HG02798 (cell line): ENCODE results near the gene IMMP1L.

Experiments
- ATAC-seq: cut with Tn5 transposase; IDR thresholded peaks from one replicate; pipeline ENCODE4 v1.9.1; 2021; ENCODE audit warnings: mild to moderate bottlenecking; ENCODE audit not compliant: unreplicated experiment, poor library complexity

IMMP1L gene

DNA sequence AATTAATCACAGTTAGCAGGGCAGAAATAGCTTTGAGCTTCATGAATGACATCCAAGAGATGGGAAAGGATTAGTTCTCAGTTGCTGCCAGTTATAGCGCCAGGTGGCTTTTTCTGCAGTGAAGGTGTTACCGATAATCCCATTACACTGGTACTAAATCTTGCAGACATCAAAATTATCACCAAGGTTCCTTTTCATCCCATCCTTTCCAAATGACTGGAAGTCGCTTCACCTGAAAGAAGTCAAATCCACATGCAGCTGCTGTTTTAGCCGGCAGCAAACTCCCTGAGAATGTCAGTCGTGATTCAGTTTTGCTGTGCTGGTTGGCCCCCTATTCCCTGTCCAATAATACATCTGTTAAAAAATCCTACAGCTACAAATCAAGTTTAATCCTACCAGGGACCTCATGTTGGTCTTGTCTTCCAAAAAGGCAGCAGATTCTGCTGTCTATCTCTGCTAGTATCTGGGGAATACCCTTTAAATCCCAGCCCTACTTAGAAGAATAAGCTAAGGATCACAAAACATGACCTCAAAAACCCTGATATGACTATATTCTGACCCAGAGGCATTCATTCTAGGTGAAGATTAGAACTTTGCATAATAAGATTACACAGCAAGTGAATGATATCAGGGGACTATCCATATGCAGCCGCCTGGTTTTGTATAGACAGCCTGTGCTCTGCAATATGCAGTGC is 31.7 kb downstream of the IMMP1L start:
- no peak for ATAC-seq

DNA sequence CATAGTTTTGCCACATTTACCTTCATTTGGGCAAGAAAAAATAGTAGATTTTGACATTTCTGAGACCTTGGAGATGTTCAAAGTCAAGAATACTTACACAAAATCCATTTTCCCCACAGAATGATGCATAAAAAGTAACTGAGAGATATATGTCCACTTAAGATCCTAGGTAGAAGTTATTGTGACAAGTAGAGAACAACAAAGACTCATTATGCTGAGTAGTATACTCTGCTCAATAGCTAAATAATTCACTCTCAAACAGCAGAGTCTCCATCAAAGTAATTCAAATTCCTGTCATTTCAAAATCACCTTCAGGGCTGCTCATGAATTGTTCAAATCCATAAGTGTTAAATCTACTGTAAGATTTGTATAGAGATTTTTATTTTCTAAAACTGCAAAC is 35.3 kb downstream of the IMMP1L start:
- ATAC-seq: no peak

GRCh38 chr11:31464436-31464835 is 45.0 kb downstream of the IMMP1L start:
- no peak for ATAC-seq

DNA sequence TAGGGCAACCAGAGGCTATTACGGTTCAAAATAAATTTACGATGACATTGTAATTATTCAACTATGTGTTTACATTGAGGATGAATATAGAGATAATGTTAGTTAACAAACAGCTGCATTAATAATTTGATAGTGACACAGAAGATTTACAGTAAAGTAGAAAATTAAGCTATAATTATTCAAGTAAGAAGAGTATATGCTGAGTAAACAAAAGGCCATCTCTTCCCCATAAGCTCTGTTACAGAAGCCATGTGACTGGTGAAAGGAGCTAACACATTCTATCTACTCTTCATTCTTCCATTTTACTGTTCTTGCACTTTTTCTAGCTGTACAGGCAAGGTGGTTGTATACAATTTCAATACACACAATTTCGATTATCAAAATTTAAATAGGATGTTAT is 54.2 kb downstream of the IMMP1L start:
- ATAC-seq: no peak

GRCh38 chr11:31450841-31451240 is 58.6 kb downstream of the IMMP1L start:
- no peak for ATAC-seq

DNA sequence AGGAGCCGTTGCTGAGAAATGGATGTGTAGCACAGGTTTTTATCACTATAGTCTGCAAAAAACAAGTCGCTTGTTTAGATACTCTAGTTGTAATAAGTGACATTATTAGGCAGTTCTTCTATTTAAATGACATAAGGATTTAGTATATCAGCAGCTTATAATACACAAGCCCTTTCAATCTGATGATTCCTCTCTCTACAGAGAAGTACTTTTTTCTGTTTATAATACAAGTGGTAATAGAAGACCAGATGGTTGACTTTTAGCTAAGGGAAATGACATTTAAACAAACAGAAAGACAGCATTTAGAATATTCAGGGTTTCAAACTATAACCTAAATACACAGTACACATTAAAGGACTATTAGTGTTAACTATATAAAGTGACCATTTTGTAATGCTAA is 60.4 kb downstream of the IMMP1L start:
- no peak for ATAC-seq

- no peak for ATAC-seq
Measured at GRCh38 chr11:31445621-31446020, 63.8 kb downstream of the IMMP1L start.

DNA sequence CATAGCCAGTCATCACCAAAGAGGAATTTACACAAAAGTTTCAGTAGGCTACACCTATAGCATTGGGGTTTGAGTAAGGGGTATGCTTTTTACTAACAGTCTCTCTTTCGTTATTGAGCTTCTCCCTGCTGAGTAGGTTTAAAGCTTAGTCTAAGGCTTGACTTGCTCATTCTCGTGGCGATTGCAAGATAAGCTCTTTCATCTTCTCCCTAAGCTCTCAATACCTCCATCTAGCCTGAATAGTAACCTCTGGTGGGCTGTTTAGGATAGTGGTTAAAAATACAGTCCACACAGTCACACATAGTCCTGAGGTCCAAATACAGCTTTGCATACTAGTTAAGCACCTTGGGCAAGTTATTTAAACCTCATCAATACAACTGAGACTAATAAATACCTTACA is 65.6 kb downstream of the IMMP1L start:
- no peak for ATAC-seq

DNA sequence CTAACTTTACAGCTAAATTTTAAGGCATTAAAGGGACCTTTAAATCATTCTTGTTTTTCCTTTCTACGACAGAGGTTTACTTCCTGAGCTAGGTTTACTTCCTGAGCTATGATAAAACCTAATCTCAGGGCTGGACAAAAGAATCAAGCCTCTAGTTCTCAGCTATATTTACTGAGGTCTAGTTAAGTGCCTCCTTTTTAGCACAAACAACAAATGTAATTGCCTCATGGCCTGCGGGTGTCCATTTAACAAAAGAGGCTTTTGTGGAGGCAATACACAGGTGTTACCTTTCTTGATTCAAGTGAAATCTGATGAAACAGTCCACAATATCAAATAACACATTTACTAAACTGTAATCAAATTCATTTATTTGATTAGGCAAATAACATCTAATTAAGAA is 67.3 kb downstream of the IMMP1L start:
- ATAC-seq: no peak

DNA sequence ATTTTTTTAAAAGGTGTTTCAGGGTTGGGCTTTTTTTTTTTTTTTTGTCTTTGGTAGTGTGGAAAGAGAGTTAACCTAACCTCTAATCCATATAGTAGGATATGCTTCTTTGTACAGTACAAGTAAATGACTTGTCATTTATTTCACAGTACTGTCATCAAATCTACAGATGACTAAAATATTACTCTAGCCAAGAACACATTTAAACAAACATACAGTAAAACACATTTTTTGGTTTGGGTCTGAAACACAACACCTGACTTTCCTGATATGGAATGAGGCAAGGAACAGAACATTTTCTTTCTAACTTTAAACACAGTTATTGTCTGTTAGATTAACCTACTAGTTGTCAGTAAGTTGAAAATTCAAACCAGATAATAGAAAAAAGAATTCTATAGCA is 68.1 kb downstream of the IMMP1L start:
- no peak for ATAC-seq

DNA sequence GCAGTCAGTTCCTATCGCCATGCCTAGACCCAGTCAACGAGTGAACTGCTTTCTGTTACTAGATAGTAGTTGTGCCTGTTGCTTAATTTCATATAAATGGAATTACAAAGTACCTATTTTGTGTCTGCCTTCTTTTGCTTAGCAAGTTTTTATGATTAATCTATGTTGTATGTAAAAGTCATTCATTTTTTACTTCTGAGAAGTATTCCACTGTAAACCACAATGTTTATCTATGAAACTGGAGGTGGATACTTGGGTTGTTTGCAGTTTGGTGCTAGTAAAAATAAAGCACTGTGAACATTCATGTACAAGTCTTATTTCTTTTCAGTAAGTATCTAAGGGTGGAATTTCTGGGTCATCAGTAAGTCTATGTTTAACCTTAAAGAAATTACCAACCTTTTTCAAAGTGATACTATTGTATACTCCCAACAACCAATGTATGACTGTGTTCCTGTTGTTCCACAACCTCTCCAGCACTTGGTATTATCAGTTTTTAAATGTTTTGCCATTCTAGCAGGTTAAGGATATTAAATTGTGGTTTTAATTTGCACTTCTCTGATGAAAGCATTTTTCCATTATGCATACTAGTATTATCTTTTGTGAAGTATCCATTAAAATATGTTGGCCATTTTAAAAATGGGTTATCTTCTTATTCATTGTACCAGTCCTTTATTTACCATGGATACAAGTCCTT is 71.5 kb downstream of the IMMP1L start:
- no peak for ATAC-seq

DNA sequence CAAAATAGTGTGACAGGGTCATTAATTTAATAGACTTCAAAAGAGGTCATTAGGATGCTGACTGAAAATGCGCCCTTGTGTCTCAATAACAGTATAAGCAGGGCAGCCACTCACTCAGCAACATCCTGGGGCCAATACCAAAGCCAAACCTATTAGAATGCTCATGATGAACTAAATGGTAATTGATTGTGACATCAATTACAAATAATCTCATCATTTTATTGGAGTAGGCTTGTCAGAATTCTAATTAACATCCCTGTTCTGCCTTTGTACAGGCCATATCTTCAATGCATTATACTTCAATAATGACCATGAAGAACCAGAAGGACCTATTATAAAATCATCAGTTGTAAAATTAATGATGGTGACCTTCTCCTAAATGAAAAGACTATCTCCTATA is 75.6 kb downstream of the IMMP1L start:
- no peak for ATAC-seq

DNA sequence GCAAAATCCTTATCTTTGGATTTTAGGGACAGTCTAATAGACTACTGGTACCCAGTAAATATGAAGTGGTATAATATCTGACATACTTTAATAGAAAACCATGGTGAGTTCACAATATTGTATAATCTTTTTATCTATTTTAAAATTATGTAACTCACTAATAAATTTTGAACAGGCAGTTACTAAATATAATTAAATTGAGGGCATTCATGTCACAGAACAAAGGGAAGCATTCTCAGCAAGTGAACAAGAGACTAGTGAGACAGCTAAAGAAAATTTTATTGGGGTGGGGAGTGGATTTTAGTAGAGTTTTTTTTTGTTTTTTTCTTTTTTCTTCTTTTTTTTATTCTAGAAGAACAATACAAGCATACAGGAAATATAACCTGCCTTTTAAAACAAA is 84.8 kb downstream of the IMMP1L start:
- ATAC-seq: no peak

- no peak for ATAC-seq
Measured at GRCh38 chr11:31422703-31423102, 86.7 kb downstream of the IMMP1L start.

GRCh38 chr11:31421820-31422219 is 87.6 kb downstream of the IMMP1L start:
- no peak for ATAC-seq

- ATAC-seq: no peak
Measured at GRCh38 chr11:31419669-31420068, 89.8 kb downstream of the IMMP1L start.

- ATAC-seq: no peak
Measured at GRCh38 chr11:31419138-31419537, 90.3 kb downstream of the IMMP1L start.

- ATAC-seq: no peak
Measured at GRCh38 chr11:31417816-31418215, 91.6 kb downstream of the IMMP1L start.

GRCh38 chr11:31417357-31417756 is 92.1 kb downstream of the IMMP1L start:
- no peak for ATAC-seq

DNA sequence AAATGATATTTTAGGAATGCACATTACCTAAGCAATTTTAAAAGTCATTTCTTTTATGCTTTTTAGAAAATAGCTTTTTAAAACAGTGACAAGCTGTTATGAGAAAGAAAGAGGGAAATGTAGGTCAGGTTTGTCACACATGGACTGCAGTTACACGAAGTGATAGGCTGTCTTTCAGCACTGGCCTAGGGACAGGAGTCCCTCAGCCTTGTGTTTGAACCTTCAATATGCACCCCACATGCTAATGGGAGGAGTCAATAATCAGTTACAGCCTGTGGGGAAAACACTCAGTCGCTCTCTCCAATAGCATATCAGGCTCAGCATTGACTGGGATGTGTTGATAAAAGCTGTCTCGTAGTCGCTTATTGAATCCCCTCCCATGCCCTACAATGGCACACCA is 94.0 kb downstream of the IMMP1L start:
- no peak for ATAC-seq

DNA sequence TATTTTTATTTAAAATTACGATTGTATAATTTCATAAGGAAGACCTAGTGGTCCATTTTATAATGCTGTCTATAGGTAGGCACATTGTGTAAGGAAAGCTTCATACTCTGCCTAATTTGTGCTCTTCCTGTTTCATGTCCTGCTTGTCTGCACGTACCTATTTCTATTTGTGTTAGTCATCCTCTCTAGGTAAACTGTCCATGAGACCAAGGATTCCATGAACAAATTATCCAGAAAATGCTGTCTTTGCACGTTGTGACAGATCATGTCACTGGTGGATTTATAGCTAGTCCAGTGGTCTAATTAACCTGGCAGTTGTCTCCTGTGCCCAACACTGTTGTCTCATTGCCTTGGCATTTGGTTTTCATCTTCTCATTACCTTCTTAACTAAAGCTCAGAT is 95.1 kb downstream of the IMMP1L start:
- ATAC-seq: no peak

DNA sequence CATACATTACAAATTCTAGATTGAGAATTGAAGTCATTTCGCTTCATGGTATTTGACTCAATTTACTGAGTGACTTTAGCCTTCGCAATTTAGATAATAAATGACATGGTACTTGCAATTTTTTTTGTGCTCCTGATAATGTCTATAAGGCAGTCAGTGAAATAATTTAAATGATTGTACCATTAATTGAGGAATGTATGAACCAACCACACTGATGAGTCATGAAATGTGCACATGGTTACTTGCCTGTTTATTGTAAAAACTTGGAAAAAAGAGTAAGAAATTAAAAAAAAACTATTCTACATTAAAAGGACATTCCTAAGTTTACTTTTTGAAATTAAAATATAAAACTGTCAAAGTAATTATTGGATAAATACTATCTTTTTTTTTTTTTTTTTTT is 96.5 kb downstream of the IMMP1L start:
- no peak for ATAC-seq
